Stimulated activated CD4-positive, alpha-beta T cell treated with anti-CD3 and anti-CD28 coated beads, Interleukin-1b, Interleukin-23, amount 100 ng/mL, for 1 hour (primary cell): ENCODE measurements around the gene NTSR2.
"Not testable (repeated sequence)": the region's sequence is repeated elsewhere in the genome, so short reads cannot be mapped to it uniquely, and the experiment has no call there.

Experiments
- DNase-seq, 2 donors: peaks; one replicate each; pipeline ENCODE4 v3.0.0-alpha.2; 2020; ENCODE audit warnings: low read depth in 2 of 2

Gene NTSR2

GRCh38 chr2:11679486-11680181, 9.6 kb upstream of the NTSR2 start:
- no peak for DNase-seq

- DNase-seq = no peak
These were observed 9.0 kb upstream of the NTSR2 start for GRCh38 chr2:11679016-11679415.

- DNase-seq = no peak
These were observed 8.4 kb upstream of the NTSR2 start for GRCh38 chr2:11678306-11678960.

DNA sequence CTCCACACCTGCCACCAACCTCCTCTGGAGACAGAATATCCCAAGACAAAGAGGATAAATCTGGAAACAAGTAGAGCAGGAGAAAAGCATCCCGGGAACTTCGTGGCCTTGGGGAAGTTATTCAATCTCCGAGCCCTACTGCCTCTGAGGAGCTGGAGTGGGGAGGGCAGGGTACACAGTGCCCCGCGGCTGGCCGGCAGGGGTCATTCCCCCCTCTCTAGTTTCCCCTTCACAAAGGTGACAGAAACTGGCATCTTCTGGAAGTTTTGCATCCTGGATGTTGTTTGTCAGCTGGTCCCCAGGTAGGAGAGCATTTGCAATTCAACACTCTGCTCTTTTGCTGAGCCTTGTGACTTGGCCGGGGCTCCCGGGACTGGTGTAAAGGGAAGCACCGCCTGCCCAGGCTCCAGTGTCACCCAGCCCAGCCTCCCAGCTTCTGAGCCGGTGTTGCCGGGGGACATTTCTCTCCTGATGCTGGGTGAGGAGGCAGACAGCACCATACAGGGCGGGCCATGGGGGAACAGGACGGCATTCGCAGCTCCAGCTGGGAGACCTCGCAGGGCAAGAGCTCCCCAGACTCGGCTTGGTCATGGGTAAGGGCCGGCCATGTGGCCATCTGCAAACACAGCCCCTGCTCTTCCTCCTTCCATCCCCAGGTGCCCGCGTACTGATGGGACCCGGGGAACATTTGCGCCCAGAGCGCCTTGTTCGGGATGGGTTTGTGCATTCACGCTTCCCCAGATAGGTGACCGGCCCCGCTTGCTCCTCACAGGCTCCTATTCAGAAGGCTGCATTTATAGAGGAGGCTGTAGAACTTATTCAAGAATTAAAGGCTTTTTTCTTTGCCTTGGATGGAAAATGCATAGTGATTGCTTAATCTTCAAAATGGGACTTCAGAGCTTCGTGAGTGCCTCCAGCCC, 7.4 kb upstream of the NTSR2 start:
- no peak for DNase-seq

- DNase-seq = no peak
These were observed 6.6 kb upstream of the NTSR2 start for GRCh38 chr2:11676640-11677039.

GRCh38 chr2:11675423-11676112, 5.6 kb upstream of the NTSR2 start:
- DNase-seq = no peak

DNA sequence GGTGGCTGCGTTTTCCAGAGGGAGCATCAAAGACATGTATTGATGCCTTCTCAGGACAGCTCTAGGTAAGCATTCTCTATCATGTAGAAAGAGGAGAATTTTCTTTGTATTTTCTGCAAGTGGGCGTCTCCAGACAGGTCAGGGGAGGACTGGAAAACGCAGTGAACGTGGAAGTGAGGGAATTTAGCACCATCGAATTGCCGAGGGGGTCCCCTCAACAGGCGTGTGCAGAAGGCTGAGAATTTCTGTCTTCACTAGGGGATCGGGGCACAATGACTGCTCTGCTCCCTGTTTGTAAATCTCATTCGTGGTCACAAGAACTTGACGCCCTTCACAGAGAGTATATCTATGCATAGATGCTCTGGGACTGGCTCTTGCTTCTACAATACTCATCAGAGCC, 5.0 kb upstream of the NTSR2 start:
- DNase-seq = no peak

DNA sequence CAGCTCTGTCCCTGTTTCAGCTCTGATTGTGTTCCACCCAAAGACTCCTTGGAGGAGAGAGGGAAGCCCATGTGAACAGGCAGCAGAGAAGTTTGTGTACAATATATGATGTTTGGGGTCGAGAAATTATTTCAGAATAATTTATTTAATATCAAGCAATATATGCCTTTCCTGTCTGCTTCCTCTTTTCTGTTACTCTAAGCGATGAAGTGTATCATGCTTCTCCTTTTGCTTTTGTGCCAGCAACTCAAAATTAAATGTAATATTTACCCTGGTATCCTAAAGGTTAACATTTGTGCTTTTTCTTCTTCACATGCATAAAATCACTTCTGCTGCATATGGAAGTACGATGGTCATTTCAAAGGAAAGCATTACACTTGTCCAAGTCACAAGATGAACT, 2.4 kb upstream of the NTSR2 start:
- DNase-seq = no peak

GRCh38 chr2:11667866-11668637, 1.9 kb downstream of the NTSR2 start:
- no peak for DNase-seq

GRCh38 chr2:11667194-11667593, 2.8 kb downstream of the NTSR2 start:
- no peak for DNase-seq

GRCh38 chr2:11665510-11666362, 4.3 kb downstream of the NTSR2 start:
- no peak for DNase-seq

GRCh38 chr2:11665028-11665427, 5.0 kb downstream of the NTSR2 start:
- no peak for DNase-seq

DNA sequence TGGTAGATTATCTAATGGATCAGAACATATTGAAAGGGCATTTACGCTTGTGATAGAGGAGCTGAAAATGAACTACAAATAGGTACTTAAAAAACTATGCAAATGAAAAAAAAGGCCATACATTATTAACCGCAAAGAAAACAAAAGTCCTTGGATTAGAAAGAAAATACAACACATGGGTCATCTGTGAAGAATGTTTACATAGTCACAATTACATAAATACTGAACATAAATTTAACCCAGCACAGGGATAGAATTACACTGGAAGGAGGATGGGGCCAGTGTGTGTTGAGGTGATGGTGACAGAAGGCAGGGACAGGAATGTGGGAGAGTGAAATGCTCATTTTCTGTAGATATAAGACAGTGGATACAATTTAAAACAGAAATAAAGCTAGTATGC, 6.6 kb downstream of the NTSR2 start:
- no peak for DNase-seq

GRCh38 chr2:11662882-11663281, 7.1 kb downstream of the NTSR2 start:
- no peak for DNase-seq

- no peak for DNase-seq
These were observed 8.0 kb downstream of the NTSR2 start for GRCh38 chr2:11661891-11662435.

DNA sequence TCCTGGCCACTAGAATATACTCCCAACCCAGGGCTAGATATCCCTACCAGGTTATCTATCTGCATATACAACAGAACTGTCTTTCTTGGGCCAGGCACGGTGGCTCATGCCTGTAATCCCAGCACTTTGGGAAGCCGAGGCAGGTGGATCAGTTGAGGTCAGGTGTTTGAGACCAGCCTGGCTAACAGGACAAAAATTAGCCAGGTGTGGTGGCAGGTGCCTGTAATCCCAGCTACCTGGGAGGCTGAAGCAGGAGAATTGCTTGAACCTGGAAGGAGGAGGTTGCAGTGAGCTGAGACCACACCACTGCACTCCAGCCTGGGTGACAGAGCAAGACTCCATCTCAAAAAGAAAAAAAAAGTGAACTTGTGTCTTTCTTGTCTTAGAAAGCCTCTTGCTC, 9.6 kb downstream of the NTSR2 start:
- DNase-seq = not testable (repeated sequence)

- DNase-seq = no peak
These were observed 10.1 kb downstream of the NTSR2 start for GRCh38 chr2:11659851-11660250.

DNA sequence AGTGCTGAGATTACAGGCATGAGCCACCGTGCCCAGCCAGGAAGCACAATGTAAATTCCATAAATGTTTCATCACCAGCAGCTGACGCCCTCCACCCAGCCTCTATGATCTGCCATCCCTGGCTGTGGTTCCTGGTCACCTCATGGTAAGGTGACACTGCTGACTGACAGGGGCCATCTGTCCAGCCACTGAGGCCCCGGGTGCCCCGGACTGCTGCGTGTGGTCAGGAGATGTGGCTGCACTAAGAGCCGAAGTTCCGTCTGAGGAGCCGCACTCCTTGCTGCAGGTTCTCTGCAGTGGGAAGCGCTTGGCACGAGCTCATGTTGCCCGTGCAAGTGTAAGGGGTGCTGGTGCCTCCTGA, 10.9 kb downstream of the NTSR2 start:
- DNase-seq = no peak

GRCh38 chr2:11658208-11659114, 11.5 kb downstream of the NTSR2 start:
- DNase-seq = no peak
